GM18520 (cell line): Measurements from ENCODE around the gene APOBEC3A.

ENCODE experiments used
- ATAC-seq: cut with Tn5 transposase; IDR thresholded peaks from one replicate; pipeline ENCODE4 v1.9.1; 2021; ENCODE audit not compliant: unreplicated experiment

The APOBEC3A gene

DNA sequence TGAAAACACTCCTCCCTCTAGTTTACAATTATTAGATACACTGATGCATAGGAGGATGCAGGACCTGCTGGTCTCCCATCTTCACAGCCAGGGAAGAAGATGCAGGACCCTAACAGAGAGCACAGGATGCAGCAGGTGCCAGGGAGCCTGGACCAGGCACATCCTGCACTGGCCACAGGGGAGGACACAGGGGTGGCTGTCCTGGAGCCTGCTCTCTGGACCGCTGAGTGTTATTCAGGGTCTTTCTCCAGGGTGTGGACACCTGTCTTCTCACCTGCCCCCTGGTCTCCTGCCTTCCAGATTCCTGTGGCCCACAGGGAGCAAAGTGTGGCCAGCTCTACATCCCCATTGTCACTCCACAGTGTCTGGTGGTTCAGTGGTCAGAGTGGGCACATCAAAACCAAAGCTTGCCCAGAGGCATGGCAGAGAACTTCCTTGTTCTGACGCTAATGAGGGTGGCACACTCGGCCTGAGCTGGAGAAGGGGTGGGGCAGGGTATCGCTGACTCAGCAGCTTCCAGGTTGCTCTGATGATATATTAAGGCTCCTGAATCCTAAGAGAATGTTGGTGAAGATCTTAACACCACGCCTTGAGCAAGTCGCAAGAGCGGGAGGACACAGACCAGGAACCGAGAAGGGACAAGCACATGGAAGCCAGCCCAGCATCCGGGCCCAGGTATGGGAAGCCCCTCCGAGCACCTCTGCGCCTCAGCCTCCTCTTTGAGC is at the start of gene APOBEC3A:
Gene APOBEC3A, plus strand, starts transcription at position 564 of the 725 bp plus-strand sequence. Its CDS starts 83 bp downstream, at position 647.
- no peak for ATAC-seq

DNA sequence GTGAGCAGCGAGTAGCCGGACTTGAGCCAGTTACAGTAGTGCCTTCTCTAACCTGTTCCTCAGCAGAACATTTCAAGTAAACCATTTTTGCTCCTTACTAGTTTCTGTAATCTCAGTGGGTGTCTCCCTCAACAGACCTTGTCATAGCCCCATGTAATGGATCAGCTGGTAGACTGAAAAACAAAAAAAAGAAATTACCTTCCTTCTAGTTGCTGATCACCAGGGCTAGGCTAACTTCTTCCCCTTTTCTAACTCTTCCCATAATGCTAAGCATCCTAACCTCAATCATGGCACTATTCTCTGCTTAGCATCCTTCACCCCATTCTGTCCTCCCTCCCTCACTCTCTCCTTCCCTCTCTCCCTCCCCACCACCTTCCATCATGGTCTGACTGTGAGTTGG is 49.6 kb upstream of the APOBEC3A start:
- ATAC-seq = no peak

DNA sequence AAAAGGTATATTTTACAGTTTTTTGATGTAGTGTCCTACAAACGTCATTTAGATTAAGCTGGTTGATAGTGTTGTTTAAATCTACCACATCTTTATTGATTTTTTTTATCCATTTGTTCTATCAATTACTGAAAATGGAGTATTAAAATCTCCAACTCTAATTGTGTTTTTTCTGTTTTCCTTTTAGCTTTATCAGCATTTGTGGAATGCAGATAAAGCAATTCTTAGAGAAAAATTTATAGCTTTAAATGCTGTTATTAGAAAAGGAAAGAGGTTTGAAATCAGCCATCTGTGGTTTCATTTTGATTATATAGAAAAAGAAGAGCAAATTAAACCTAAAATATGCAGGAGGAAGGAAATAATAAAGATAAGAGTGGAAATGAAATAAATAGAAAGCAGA is 46.0 kb upstream of the APOBEC3A start:
- ATAC-seq = no peak

DNA sequence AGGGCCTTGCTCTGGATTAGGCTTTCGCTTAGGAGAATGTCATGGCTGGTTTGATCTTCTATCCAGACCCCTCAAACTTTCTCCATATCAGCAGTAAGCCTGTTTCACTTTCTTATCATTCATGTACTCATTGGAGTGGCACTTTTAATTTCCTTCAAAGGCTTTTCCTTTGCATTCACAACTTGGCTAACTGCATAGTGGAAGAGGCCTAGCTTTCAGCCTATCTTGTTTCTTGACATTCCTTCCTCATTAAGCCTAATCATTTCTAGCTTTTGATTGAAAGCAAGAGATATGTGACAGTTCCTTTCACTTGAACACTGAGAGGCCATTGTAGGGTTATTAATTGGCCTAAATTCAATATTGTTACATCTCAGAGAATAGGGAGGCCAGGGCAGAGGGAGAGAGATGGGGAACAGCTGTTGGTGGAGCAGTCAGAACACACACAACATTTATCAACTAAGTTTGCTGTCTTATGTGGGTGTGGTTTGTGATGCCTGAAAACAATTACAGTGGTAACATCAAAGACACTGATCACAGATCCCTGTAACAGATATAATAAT is 37.7 kb upstream of the APOBEC3A start:
- ATAC-seq = no peak

DNA sequence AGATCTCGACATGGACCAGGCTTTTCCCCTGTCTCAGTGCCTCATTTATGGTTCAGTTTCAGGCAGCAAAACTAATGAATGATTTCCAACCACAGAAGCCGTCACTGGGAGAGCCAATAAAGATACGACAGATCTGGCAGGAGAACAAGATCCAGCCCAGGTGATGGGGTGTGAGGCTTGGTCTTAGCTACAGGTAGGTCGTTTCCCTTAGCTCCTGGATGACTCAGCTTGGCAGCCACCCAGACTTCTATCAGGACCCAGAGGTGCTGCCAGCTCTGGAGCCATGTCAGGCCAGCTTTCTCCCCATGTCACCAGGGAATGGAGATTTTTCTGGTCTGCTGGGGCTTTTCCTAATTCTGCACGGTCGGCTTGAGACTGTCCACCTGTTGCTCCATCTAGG is 36.3 kb upstream of the APOBEC3A start:
- no peak for ATAC-seq

DNA sequence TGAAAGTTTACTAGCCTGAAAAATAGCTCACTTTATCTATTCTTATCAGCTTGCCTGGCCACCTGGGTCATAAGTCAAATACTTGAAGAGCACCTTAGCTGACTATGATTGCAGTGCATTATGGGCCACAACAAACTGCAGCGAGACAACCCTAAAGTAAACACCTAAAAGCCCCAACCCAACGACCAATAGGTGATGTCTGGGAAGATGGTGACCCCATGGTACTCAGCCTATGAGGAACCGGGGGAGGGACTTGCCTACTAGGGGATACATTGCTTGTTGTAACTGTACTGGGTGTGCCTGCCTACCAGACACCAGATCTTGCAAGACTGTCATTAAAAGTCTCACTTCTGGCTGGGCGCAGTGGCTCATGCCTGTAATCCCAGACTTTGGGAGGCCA is 35.6 kb upstream of the APOBEC3A start:
- no peak for ATAC-seq

DNA sequence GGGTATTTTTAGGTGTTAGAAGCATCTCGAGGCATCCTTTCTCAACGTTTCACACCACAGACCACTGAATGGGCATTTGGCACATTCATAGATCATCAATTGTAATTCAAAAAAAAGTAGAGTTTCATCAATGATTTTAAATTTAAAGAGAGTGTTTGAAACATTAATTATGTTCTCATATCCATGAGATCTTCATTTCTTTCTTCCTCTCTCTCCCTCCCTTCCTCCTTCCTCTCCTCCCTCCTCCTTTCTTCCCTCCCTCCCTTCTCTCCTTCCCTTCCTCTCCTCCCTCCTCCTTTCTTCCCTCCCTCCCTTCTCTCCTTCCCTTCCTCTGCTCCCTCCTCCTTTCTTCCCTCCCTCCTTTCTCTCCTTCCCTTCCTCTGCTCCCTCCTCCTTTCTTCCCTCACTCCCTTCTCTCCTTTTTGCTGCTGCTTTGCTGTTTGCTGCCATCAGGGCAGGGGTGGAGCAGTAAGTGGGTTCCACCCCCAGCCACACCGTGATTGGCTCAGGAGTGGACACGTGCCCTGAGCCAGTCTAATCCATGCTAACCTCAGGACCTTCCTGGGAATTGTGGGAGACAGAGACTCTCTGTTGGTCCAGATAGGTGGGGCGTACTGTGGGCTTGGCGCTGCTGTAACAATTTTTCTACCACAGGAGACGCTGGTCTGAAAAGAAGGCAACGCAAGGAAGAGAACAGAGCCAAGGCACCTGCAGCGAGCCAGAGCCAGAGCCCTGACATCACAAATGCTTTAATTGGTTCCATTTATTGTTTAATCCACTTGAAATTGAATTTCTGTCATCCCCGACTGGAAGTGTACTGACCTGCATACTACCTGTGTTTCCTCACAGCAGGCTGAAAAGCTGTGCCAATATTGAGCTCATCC is 33.7 kb upstream of the APOBEC3A start:
- ATAC-seq = no peak

DNA sequence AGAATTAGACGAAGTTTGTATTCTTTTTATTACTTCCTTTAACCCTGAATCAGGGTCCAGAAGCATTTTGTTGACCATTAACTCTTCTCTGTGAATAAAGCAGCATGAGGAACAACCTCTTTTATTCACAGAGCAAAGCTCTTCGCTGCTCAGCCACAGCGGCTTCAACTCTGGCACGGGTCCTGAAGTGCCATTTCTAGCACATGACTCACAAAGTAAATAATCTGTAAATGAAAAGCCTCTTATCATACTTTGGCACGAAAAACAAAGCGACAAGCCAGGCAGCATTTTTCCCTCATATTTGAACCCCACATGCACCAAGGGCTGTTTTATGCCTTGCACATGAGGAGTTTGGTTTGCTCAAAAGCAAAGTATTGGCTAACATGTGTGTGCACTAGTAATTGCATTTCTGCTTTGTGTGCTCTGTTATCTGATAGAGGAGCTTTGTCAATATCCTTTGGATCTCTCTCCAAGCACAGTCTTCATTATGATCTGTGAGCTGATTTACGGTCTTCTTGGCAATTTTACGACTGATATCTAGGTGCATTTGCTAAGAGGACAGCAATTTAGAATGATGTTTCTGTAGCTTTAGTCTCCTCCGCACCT is 33.0 kb upstream of the APOBEC3A start:
- no peak for ATAC-seq

DNA sequence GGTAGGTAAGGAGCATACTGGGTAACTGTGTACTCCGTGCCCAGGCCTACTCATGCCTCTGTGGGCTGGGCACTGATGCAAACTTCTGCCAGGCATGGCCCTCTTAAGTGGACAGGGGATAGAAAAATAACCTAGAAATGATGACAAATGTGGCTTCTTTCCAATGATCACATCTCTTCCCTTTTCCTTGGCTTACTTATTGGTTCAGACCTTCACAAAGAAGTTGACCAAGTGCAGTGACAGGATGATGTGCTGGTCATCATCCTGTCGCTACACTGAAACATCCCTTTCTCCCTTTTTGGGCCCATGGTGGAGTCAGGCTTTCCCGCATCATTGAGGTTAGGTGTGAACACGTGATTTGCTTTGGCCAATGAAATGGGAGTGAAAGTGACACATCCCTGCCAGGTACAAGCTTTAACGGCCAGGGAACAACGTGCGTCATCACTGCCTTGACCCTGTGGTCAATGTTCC is 31.8 kb upstream of the APOBEC3A start:
- ATAC-seq = no peak

DNA sequence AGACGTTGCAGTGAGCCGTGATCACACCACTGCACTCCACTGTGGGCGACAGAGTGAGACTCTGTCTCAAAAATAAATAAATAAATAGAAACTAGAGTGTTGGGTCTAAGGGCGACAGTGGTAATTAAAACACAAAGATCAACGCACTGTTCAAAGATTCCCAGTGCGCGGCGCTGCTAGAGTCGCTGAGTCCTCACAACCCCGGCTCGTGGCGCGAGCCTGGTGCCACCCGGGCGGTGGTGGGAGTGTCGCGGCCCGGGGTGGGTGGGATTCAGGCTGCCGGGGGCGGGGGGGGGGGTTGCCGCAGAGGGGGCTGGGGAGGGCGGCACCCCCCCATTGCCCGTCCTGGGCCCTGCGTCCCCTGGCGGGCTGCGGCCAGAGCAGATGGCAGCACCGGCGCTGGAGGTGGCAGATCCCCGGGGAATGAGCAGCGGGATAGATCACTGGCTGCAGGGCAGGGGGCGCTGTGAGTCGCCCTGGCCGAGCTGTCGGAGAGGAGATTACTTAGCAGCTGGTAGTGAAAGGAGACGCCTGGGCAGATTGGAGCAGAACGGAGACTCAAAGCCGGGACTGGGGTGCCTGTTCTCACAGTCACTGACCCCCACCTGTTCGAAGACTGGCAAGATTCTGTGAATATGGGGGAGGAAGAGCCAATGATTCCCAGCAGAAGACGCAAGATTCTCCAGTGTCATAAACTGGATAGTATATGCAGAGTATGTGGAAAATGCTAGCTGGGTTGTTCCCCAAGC is 30.2 kb upstream of the APOBEC3A start:
- ATAC-seq = no peak

DNA sequence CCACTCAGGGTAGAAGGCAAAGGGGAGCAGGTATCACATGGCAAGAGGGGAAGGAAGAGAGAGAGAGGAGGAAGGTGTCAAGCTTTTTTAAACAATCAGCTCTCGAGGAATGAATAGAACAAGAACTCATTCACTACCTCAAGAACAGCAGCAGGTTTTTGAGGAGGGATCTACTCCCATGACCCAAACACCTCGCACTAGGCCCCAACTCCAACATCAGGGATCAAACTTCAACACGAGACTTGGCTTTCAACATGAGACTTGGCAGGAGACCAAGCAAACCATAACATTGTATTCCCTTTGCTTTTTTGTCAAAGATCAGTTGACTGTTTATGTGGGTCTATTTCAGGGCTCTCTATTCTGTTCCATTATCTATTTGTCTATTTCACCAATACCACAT is 26.9 kb upstream of the APOBEC3A start:
- ATAC-seq = no peak

DNA sequence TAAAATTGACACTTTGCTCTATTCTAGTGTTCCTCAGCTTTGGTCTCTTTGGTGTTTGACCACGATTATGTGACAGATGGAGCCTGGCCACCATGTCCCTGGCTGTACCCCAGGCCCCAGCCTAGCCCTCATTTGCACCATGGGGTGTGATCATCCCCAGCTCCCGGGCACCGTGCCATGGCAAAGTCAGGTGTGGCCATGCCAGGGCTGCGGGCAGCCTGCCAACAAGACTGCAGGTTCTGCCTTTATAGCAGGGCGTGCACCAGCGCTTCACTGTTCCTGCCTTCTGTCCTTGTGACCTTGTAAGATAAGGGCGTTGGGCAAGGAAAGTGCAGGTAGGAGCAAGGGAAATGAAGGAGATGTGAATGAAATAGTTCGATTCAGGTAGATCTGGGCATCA is 22.4 kb upstream of the APOBEC3A start:
- ATAC-seq = no peak

DNA sequence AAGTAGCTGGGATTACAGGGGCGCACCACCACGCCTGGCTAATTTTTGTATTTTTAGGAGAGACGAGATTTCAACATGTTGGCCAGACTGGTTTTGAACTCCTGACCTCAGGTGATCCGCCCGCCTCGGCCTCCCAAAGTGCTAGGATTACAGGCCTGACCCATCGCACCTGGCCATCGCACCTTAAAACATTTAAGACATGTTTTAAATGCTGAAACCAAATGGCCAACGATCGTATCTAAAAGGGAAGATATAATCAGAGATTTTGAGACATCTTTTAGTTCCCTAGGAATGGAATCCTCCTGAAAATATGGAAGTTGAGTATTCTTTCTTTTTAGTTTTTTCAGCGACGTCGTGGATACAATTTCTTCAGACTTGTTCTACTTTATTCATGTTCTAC is 21.8 kb upstream of the APOBEC3A start:
- ATAC-seq = no peak

DNA sequence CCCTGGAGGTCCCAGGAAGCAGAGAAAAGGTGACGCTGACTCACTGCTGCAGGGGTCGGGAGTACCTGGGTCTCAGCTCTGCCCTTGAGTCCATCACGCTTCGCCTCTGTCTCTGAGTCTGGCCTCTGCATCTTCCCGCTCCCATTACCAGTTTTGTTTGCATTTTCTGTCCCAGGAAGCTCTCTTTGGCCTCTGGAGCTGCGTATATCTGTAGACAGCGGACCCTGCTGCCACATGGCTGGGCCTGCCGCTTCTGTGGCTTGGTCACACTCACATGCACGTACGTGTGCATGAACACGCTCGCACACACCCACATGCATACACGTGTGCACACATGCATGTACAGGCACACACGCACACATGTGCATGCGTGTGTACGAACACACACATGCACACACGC is 20.8 kb upstream of the APOBEC3A start:
- no peak for ATAC-seq

DNA sequence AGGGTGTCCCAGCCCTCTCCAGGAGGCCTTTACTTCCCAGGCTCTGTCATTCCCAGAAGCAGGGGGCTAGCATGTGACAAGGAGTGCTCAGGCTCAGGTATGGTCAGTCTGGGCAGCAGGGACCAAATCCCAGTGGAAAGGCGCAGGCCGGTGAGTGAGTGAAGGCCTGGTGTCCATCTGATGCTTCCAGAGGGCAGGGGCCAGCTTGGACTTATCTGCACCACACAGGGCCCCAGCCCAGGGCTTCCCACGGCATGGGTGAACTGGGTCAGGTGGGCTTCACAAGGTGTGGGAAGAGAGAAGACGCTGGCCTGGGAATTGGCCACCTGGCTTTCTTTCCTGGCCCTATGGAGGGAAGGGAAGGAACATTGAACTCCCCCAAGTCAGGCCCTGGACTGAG is 20.4 kb upstream of the APOBEC3A start:
- ATAC-seq = no peak

DNA sequence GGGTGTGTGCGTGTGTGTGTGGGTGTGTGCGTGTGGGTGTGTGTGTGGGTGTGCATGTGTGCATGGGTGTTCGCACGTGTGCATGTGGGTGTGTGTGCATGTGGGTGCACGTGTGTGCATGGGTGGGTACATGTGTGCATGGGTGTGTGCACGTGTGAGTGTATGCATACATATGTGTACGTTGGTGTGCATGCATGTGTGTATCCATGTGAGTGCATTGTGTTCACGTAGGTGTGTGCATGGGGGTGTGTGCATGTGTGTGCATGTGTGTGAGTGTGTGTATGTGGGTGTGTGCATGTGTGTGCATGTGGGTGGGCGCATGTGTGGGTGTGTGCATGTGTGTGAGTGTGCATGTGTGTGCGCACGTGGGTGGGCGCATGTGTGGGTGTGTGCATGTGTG is 19.9 kb upstream of the APOBEC3A start:
- no peak for ATAC-seq

DNA sequence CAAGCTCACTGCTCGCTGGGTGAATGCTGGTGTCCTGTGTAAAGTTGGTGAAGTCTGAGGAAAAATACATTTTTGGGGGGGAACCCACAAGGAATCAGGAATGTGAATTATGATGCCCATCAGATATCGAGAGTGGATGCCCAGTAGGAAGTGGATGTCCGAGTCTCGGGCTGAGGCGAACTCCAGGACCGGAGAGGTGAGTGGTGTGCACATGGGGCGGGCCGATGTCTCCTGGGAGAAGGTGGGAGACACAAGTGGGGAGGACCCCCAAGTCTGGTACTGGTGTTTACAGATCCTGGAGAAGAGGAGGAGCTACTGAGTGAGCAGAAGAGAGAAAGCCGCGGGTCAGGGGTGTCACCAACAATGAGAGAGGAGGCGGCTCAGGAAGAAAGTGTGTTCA is 19.2 kb upstream of the APOBEC3A start:
- no peak for ATAC-seq

DNA sequence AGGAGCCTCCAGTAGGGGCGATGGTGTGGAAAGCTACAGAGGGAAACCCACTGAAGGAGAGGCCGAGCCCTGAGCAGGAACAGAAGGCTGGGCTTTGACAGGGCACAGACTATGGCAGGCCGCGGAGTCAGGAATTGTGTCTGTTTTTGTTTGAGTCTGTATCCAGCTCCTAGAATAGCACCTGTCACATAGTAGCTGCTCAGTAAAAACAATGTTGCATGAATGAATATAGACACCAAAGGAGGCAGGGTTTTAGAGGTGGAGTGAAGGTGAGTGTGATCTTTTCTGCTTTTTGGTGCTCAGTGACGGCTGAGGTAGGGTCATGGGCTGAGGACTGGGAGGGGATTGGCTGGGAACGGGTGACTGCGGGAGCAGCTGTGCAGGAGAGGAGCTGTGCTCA is 18.5 kb upstream of the APOBEC3A start:
- ATAC-seq = no peak

DNA sequence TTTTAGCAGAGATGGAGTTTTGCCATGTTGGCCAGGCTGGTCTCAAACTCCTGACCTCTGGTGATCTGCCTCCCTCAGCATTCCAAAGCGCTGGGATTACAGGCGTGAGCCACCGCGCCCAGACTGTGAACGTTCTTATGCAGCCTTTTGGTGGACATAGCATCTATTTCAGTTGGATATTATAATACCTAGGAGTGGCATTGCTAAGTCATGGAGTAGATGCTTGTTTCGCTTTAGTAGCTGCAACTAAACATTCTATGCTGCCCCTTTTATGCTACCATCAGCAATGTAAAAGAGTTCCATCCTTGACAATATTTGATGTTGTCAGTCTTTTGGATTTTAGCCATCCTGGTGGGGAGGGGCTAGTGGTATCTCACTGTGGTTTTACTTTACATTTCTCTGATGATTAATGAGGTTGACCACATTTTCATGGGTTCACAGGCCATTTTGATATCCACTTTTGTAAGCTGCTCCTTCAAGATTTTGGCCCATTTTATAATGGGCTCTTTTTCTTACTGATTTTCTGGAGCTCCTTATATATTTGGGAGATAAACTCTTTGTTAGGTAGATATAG is 16.5 kb upstream of the APOBEC3A start:
- no peak for ATAC-seq

DNA sequence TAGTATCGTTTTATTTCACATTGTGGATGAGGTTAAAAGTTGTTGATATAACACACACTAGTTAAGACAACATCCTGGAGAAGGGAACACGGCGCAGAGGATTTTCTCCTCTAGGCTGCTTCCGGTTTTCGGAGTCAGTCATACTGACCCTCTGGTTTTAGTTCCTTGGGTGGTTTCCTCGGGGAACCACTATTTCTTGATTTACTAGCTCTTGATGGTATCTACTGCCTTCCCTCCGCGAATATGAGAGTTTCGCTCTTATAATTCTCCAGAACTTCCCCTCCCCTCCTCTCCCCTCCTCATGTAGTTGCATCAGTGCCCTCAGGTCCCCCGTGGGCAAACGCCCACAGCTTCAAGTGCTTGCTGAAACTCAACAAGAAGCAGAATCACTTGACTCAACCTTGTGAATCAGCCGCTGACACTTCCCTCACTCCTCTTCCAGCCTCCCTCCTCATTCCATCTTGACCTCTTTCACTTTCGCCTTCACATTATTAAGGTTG is 15.9 kb upstream of the APOBEC3A start:
- ATAC-seq = peak; percentile 69
